ENCODE results near the gene P4HA2.
A peak's percentile ranks its signal among the peaks of the same experiment; 100 is the strongest.

P4HA2 gene

GRCh38 chr5:132250547-132250946 is 22.9 kb upstream of the P4HA2 start:
- DNase-seq (ENCODE audit: low spot score): no peak

GRCh38 chr5:132246806-132247205 is 19.2 kb upstream of the P4HA2 start:
- no peak for DNase-seq (ENCODE audit: low spot score)

GRCh38 chr5:132245593-132245992 is 17.9 kb upstream of the P4HA2 start:
- DNase-seq (ENCODE audit: low spot score): no peak

GRCh38 chr5:132243366-132243977 is 15.8 kb upstream of the P4HA2 start:
- DNase-seq (ENCODE audit: low spot score): no peak

- DNase-seq (ENCODE audit: low spot score): no peak
Observed at GRCh38 chr5:132239776-132240175, 12.1 kb upstream of the P4HA2 start.

- no peak for DNase-seq (ENCODE audit: low spot score)
Observed at GRCh38 chr5:132238901-132239500, 11.3 kb upstream of the P4HA2 start.

- DNase-seq (ENCODE audit: low spot score): peak; percentile 59
Observed at GRCh38 chr5:132238169-132238744, 10.6 kb upstream of the P4HA2 start.

- DNase-seq (ENCODE audit: low spot score): no peak
Observed at GRCh38 chr5:132237670-132238069, 10.0 kb upstream of the P4HA2 start.

- no peak for DNase-seq (ENCODE audit: low spot score)
Observed at GRCh38 chr5:132237141-132237540, 9.5 kb upstream of the P4HA2 start.

GRCh38 chr5:132235340-132235739 is 7.7 kb upstream of the P4HA2 start:
- DNase-seq (ENCODE audit: low spot score): no peak

- DNase-seq (ENCODE audit: low spot score): no peak
Observed at GRCh38 chr5:132234684-132235062, 7.0 kb upstream of the P4HA2 start.

GRCh38 chr5:132233811-132234683 is 6.4 kb upstream of the P4HA2 start:
- no peak for DNase-seq (ENCODE audit: low spot score)

- DNase-seq (ENCODE audit: low spot score): no peak
Observed at GRCh38 chr5:132233081-132233480, 5.4 kb upstream of the P4HA2 start.

GRCh38 chr5:132232465-132232864 is 4.8 kb upstream of the P4HA2 start:
- no peak for DNase-seq (ENCODE audit: low spot score)

GRCh38 chr5:132230871-132231270 is 3.2 kb upstream of the P4HA2 start:
- no peak for DNase-seq (ENCODE audit: low spot score)

GRCh38 chr5:132229236-132229635 is 1.6 kb upstream of the P4HA2 start:
- DNase-seq (ENCODE audit: low spot score): no peak

- no peak for DNase-seq (ENCODE audit: low spot score)
Observed at GRCh38 chr5:132228241-132229035, 785 bp upstream of the P4HA2 start.

GRCh38 chr5:132227235-132227484 is 493 bp downstream of the P4HA2 start:
- DNase-seq (ENCODE audit: low spot score): no peak

GRCh38 chr5:132226516-132227234 is 978 bp downstream of the P4HA2 start:
- DNase-seq (ENCODE audit: low spot score): no peak

GRCh38 chr5:132225165-132226032 is 2.3 kb downstream of the P4HA2 start:
- peak; percentile 65 for DNase-seq (ENCODE audit: low spot score)

GRCh38 chr5:132224716-132225115 is 2.9 kb downstream of the P4HA2 start:
- no peak for DNase-seq (ENCODE audit: low spot score)
